GM10266 (cell line): ENCODE results near the gene SPATA31D1.

ENCODE experiments used
- DNase-seq: peaks from one replicate; pipeline ENCODE4 v3.0.0; 2012; ENCODE audit errors: extremely low spot score
- CTCF ChIP-seq: IDR thresholded peaks from 2 replicates; pipeline ENCODE4 v1.5.1; 2012; ENCODE audit warnings: mild to moderate bottlenecking, low read depth; ENCODE audit not compliant: control insufficient read depth, insufficient read depth; ENCODE audit errors: missing control alignments

SPATA31D1 gene

GRCh38 chr9:82021198-82021597 lies 32.6 kb downstream of the SPATA31D1 start:
- no peak for TF ChIP-seq CTCF
- DNase-seq, result no peak

- DNase-seq, result no peak
- no peak for TF ChIP-seq CTCF
Measured at GRCh38 chr9:82022121-82022520, 33.5 kb downstream of the SPATA31D1 start.

GRCh38 chr9:82024908-82025307 lies 36.3 kb downstream of the SPATA31D1 start:
- no peak for DNase-seq
- no peak for TF ChIP-seq CTCF

- no peak for TF ChIP-seq CTCF
- DNase-seq, result no peak
Measured at GRCh38 chr9:82031538-82032280, 43.1 kb downstream of the SPATA31D1 start.

GRCh38 chr9:82034956-82035731 lies 46.6 kb downstream of the SPATA31D1 start:
- no peak for TF ChIP-seq CTCF
- no peak for DNase-seq

- DNase-seq, result no peak
- no peak for TF ChIP-seq CTCF
Measured at GRCh38 chr9:82036086-82036485, 47.5 kb downstream of the SPATA31D1 start.

- TF ChIP-seq CTCF, result no peak
Measured at GRCh38 chr9:82037126-82037525, 48.6 kb downstream of the SPATA31D1 start.

More at GRCh38 chr9:82037126-82037525, 48.6 kb downstream of the SPATA31D1 start:
- DNase-seq, result no peak
